DOHH2 (cell line): Measurements from ENCODE around the gene OLR1.
A peak's percentile ranks its signal among the peaks of the same experiment; 100 is the strongest.

ENCODE experiments used
- H3F3A ChIP-seq: fragments of 200-600 bp; sonication (generic), shearing (Covaris generic); 2 replicates; pipeline ENCODE4 v1.6.0; 2016; ENCODE audit warnings: antibody characterized with exemption, mild to moderate bottlenecking; ENCODE audit not compliant: control insufficient read depth, insufficient read depth
- H3K27ac ChIP-seq: fragments of 200-600 bp; sonication (generic); 2 replicates; pipeline ENCODE4 v1.5.1; 2014; ENCODE audit warnings: low read depth, mild to moderate bottlenecking, low read length, moderate library complexity
- H3K27me3 ChIP-seq: fragments of 200-600 bp; sonication (generic); 2 replicates; pipeline ENCODE4 v1.6.1; 2014; ENCODE audit warnings: mild to moderate bottlenecking, low read length, mixed read lengths; ENCODE audit not compliant: control insufficient read depth
- H3K36me3 ChIP-seq: fragments of 200-600 bp; sonication (generic); 2 replicates; pipeline ENCODE4 v1.6.1; 2014; ENCODE audit warnings: mild to moderate bottlenecking, low read length, moderate library complexity, mixed read lengths; ENCODE audit not compliant: control insufficient read depth
- H3K4me1 ChIP-seq: fragments of 200-600 bp; sonication (generic); 2 replicates; pipeline ENCODE4 v1.6.1; 2014; ENCODE audit warnings: mild to moderate bottlenecking, low read length, mixed read lengths; ENCODE audit not compliant: control insufficient read depth
- H3K4me2 ChIP-seq: fragments of 200-600 bp; sonication (generic); 2 replicates; pipeline ENCODE4 v1.6.0; 2014; ENCODE audit warnings: mild to moderate bottlenecking, low read length, moderate library complexity
- H3K4me3 ChIP-seq: fragments of 200-600 bp; sonication (generic); 2 replicates; pipeline ENCODE4 v1.5.1; 2014; ENCODE audit warnings: mild to moderate bottlenecking, low read length, mixed read lengths
- H3K79me2 ChIP-seq: fragments of 200-600 bp; sonication (generic); 2 replicates; pipeline ENCODE4 v1.6.1; 2014; ENCODE audit warnings: mild to moderate bottlenecking, low read length, mixed read lengths; ENCODE audit not compliant: control insufficient read depth
- H3K9me2 ChIP-seq: fragments of 200-600 bp; sonication (generic); replicated peaks from 2 replicates; pipeline ENCODE4 v1.6.1; 2014; ENCODE audit warnings: mild to moderate bottlenecking, low read length, mixed read lengths; ENCODE audit not compliant: control insufficient read depth
- H3K9me3 ChIP-seq: fragments of 200-600 bp; sonication (generic); 2 replicates; pipeline ENCODE4 v1.6.1; 2014; ENCODE audit warnings: antibody characterized with exemption, low read length, mixed read lengths; ENCODE audit not compliant: control insufficient read depth, insufficient read depth
- H4K20me1 ChIP-seq: fragments of 200-600 bp; sonication (generic); 2 replicates; pipeline ENCODE4 v1.6.0; 2014; ENCODE audit warnings: low read depth, mild to moderate bottlenecking, antibody characterized with exemption, low read length, moderate library complexity; ENCODE audit not compliant: control insufficient read depth, insufficient read depth
- EZH2phosphoT487 ChIP-seq: fragments of 200-600 bp; sonication (generic); IDR thresholded peaks from 2 replicates; pipeline ENCODE4 v1.6.1; 2017; ENCODE audit warnings: borderline replicate concordance, mild to moderate bottlenecking, antibody characterized with exemption, low read length, moderate library complexity, mixed read lengths
- TF ChIP-seq, protein P1 (sequence below): fragments of 200-600 bp; sonication (generic); IDR thresholded peaks from one replicate; pipeline ENCODE4 v1.5.1; 2014; ENCODE audit warnings: antibody characterized with exemption, mild to moderate bottlenecking, low read depth, low read length; ENCODE audit not compliant: poor library complexity, severe bottlenecking

Gene OLR1

DNA sequence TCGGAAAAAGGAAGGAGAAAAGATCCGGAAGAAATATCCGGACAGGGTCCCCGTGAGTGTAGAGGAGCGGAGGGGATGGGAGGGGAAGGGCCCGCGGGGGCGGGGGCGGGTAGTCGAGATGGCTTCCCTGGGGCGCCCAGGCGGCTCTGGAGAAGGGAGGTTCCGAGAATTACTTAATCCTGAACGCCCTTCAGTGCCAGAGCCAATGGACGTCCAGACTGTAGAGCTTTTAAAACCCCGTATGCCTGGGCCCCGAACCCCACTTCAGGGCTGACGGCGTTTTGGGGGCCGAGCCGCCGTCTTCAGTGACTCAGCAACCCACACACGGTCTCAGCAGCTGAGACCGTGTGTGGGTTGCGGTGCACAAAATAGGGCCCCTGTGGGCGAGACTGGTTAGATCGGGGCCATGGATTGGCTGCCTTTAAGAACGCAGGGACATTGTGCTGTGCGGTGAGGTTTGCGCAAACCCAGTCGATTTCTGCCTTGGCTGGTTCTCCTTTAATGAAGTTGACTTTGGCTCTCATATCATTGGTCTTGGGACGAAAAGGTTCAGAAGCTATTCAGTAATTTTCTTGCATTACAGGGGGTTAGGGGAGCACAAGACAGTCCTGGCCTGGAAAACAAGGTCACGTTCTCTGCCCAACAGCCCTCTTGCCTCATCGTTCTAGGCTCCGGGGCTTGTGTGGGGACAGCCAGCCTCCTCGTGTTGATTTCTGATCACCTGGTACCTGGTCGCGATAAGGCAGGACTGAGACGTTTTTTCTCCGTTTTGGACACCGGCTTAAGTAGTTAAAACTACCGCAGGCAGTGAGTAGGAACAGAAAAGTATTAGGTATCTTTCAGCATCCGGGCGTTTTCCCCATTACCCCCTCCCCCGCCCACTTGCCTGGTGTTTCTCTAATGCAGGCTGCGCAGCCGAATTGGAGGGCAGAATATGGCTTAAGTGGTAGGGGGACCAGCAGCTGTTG lies 41.5 kb upstream of the OLR1 start:
- no peaks in the 10 kb centered on the region for H3K36me3 ChIP-seq
- H3K79me2 ChIP-seq: no peaks in the 10 kb centered on the region
- H3K27me3 ChIP-seq: peaks cover 32% of the 10 kb centered on the region
- no peaks in the 10 kb centered on the region for H3F3A ChIP-seq
- TF ChIP-seq, protein P1, sequence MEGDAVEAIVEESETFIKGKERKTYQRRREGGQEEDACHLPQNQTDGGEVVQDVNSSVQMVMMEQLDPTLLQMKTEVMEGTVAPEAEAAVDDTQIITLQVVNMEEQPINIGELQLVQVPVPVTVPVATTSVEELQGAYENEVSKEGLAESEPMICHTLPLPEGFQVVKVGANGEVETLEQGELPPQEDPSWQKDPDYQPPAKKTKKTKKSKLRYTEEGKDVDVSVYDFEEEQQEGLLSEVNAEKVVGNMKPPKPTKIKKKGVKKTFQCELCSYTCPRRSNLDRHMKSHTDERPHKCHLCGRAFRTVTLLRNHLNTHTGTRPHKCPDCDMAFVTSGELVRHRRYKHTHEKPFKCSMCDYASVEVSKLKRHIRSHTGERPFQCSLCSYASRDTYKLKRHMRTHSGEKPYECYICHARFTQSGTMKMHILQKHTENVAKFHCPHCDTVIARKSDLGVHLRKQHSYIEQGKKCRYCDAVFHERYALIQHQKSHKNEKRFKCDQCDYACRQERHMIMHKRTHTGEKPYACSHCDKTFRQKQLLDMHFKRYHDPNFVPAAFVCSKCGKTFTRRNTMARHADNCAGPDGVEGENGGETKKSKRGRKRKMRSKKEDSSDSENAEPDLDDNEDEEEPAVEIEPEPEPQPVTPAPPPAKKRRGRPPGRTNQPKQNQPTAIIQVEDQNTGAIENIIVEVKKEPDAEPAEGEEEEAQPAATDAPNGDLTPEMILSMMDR: no peak
- no peak; the same call in 1 of the 2 replicates for TF ChIP-seq EZH2phosphoT487
- no peaks in the 10 kb centered on the region for H3K9me3 ChIP-seq
- no peaks in the 10 kb centered on the region for H3K9me2 ChIP-seq
- peak overlapping the region; percentile 81 for H3K4me3 ChIP-seq
- no peaks in the 10 kb centered on the region for H4K20me1 ChIP-seq
- H3K27ac ChIP-seq: no peak overlapping the region
- peaks cover 17% of the 10 kb centered on the region for H3K4me1 ChIP-seq
- H3K4me2 ChIP-seq: peak overlapping the region; percentile 88

DNA sequence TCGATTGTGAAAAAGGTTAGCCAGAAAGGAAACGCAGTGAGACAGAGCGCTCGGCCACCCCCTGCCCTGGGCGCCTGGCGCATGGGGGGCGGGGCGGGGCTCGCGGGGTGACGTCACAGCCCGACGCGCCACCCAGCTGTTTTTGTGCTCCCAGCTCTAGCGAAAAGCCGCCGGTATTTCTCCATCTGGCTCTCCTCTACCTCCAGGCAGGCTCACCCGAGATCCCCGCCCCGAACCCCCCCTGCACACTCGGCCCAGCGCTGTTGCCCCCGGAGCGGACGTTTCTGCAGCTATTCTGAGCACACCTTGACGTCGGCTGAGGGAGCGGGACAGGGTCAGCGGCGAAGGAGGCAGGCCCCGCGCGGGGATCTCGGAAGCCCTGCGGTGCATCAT lies 40.8 kb upstream of the OLR1 start, which contains the start of gene GABARAPL1:
GABARAPL1 (plus strand) TSS at position 139 of the 393 bp plus-strand sequence; CDS start at position 392, 253 bp downstream.
- Histone ChIP-seq H3K9me3 (no peaks in the 10 kb centered on the region), H3K36me3 (no peaks in the 10 kb centered on the region), H3K79me2 (no peaks in the 10 kb centered on the region), H3K27me3 (peaks cover 36% of the 10 kb centered on the region), H3K4me2 (peak within 1 kb of the TSS; percentile 88), H3K4me1 (peaks cover 22% of the 10 kb centered on the region), H3K27ac (no peak within 1 kb of the TSS), H4K20me1 (no peaks in the 10 kb centered on the region), H3F3A (no peaks in the 10 kb centered on the region), H3K9me2 (no peaks in the 10 kb centered on the region), H3K4me3 (peak within 1 kb of the TSS; percentile 81)
- no peak for TF ChIP-seq EZH2phosphoT487
- TF ChIP-seq, protein P1: no peak

DNA sequence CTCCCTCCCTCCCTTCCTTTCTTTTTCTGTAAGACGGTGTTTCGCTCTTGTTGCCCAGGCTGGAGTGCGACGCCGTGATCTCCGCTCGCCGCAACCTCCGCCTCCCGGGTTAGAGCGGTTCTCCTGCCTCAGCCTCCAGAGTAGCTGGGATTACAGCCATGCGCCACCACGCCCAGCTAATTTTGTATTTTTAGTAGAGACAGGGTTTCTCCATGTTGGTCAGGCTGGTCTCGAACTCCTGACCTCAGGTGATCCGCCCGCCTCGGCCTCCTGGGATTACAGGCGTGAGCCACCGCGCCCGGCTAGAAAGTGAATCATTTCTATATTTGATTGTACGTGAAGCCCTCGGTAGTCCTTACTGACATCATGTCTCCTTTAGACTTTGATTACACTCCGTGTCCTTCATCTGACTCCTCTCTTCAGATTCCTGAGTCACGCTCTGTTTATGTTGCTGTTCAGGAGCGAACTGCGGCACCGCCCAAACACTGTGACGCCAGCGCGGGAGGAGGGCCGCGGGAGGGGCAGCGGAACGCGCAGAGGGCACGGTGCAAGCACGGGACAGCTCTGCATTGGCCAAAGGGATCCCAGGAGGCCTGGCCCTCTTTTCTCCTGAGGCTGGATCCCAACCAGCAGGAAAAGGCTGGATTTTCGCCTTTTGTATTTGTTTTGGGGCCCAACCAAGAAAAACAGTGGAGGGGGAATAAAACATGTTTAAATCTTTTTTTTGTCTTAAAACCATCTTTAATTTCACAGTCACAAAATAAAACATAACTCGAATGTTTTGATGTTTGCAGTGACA lies 40.2 kb upstream of the OLR1 start:
- H3K27ac ChIP-seq: no peak overlapping the region
- no peaks in the 10 kb centered on the region for H4K20me1 ChIP-seq
- peak overlapping the region; percentile 88 for H3K4me2 ChIP-seq
- peaks cover 40% of the 10 kb centered on the region for H3K27me3 ChIP-seq
- no peaks in the 10 kb centered on the region for H3K36me3 ChIP-seq
- H3K9me2 ChIP-seq: no peaks in the 10 kb centered on the region
- peak overlapping the region; percentile 81 for H3K4me3 ChIP-seq
- H3K79me2 ChIP-seq: no peaks in the 10 kb centered on the region
- no peaks in the 10 kb centered on the region for H3F3A ChIP-seq
- H3K9me3 ChIP-seq: no peaks in the 10 kb centered on the region
- peaks cover 22% of the 10 kb centered on the region for H3K4me1 ChIP-seq
- TF ChIP-seq EZH2phosphoT487: no peak
- TF ChIP-seq, protein P1: no peak
